GM20000 (cell line): ENCODE data around the gene CILP2.

ENCODE experiments used
- DNase-seq: peaks from one replicate; pipeline ENCODE4 v3.0.0; 2012; ENCODE audit warnings: low spot score
- CTCF ChIP-seq: IDR thresholded peaks from 2 replicates; pipeline ENCODE4 v1.5.1; 2012; ENCODE audit warnings: mild to moderate bottlenecking, control low read depth; ENCODE audit errors: extremely low read depth, missing control alignments

Gene CILP2

GRCh38 chr19:19539698-19540063 is 1.6 kb downstream of the CILP2 start:
- no peak for DNase-seq
- no peak for TF ChIP-seq CTCF

- TF ChIP-seq CTCF = no peak
- peak; percentile 90 for DNase-seq
Measured at GRCh38 chr19:19540064-19540714, 2.1 kb downstream of the CILP2 start.

GRCh38 chr19:19540715-19541515 is 2.9 kb downstream of the CILP2 start:
- DNase-seq = peak; percentile 93
- no peak for TF ChIP-seq CTCF

GRCh38 chr19:19541616-19542015 is 3.6 kb downstream of the CILP2 start:
- no peak for TF ChIP-seq CTCF
- DNase-seq = no peak

GRCh38 chr19:19542507-19542906 is 4.4 kb downstream of the CILP2 start:
- no peak for TF ChIP-seq CTCF
- DNase-seq = no peak

DNA sequence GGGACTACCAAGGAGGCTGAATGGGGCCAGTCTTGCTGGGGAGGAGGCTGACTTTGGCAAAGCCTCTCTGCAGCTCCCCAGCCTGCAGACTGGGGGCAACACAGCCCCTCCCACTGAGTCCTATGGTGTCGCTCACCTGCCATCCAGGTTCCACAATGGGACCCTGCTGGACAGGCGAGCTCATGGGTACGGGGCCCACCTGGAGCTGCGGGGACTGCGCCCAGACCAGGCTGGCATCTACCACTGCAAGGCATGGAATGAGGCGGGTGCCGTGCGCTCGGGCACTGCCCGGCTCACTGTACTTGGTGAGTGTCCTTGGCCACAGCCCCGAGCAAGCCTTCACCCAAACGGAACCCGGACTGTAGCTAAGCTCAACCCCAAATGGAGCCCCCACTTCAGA is 5.0 kb downstream of the CILP2 start:
- TF ChIP-seq CTCF = no peak
- no peak for DNase-seq

DNA sequence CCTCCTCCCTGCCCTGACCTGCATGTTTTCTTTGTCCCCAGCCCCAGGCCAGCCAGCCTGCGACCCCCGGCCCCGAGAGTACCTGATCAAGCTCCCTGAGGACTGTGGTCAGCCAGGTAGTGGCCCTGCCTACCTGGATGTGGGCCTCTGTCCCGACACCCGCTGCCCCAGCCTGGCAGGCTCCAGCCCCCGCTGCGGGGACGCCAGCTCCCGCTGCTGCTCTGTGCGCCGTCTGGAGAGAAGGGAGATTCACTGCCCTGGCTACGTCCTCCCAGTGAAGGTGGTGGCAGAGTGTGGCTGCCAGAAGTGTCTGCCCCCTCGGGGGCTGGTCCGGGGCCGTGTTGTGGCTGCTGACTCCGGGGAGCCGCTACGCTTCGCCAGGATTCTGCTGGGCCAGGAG is 5.6 kb downstream of the CILP2 start:
- no peak for TF ChIP-seq CTCF
- no peak for DNase-seq
